RWPE1 (cell line): ENCODE data around the gene TNS1.

Experiments
- CTCF ChIA-PET: fragments of 350-600 bp; sonication (Branson Sonifier 250); formaldehyde crosslinking; extraction: SDS; loops from one replicate; lab custom pipeline; 2021; lab: Yijun Ruan, JAX
- POLR2A ChIA-PET: fragments of 400-600 bp; formaldehyde crosslinking; extraction: SDS; loops from one replicate; lab custom pipeline; 2020; ENCODE audit warnings: antibody characterized with exemption; ENCODE audit not compliant: low non-redundant PET; lab: Yijun Ruan, JAX
- DNase-seq: peaks from one replicate; pipeline ENCODE4 v3.0.0; 2012; ENCODE audit warnings: low spot score
- H3K27ac ChIP-seq: fragments of 450-650 bp; 2 replicates; pipeline ENCODE4 v1.5.1; 2017
- CTCF ChIP-seq: fragments of 450-650 bp; conservative IDR thresholded peaks from 2 replicates; pipeline ENCODE4 v1.5.1; 2017; ENCODE audit warnings: low read depth, mild to moderate bottlenecking

TNS1 gene

DNA sequence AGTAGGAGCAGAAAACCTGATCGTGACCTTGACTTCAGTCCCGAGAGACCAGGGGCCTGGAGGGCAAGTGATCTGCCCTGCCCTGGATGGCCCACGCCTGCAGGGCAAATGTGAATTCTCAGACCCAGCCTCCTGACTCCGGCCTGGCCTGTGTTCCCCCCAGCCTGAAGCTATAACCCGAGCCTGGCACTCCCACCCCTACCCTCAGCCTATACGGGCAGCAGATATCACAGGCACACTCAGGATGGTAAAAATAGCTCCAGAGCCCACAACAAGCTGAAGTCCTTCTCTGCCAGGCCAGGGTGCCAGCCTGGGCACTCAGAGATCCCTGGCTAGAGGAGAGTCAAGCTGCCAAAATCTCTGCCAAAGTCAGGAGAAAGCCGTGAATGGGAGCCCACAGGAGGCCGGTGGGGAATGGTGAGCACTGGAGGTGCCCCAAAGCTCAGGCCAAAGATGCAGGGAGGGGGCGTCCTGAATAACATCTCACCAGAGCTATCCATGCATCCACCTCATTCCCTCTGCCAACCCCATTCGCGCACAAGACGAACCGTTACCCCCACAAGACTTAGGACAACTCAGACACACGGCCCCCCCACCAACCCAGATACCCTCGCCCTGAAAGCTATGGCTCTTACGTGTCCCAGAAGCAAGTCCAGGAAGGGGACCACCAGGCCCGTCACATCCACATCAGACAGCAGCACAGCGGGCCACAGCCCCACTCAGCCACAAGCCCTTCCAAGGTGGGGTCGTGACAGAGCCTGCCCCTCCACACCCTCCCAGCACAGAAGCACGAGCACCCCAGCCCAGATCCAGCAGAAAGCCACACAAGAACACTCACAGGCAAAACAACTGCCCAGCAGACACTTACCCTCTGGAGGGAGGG, 144.9 kb downstream of the TNS1 start:
- no peak overlapping the region for H3K27ac ChIP-seq

GRCh38 chr2:217856871-217857270, 145.9 kb downstream of the TNS1 start:
- H3K27ac ChIP-seq, result no peak overlapping the region
- no peak for TF ChIP-seq CTCF
- DNase-seq, result no peak
- ChIA-PET CTCF (no interaction called here), POLR2A (no interaction called here)

More for the DNA sequence above, 144.9 kb downstream of the TNS1 start:
- POLR2A ChIA-PET, result no interaction called here
- CTCF ChIA-PET, result interaction anchor here (0.6 to 0.7 kb wide), 2 partner anchors 42 to 738 kb away, joined by 3 read pairs; no protein-coding TSS in a partner anchor
- TF ChIP-seq CTCF, result no peak
- no peak for DNase-seq

DNA sequence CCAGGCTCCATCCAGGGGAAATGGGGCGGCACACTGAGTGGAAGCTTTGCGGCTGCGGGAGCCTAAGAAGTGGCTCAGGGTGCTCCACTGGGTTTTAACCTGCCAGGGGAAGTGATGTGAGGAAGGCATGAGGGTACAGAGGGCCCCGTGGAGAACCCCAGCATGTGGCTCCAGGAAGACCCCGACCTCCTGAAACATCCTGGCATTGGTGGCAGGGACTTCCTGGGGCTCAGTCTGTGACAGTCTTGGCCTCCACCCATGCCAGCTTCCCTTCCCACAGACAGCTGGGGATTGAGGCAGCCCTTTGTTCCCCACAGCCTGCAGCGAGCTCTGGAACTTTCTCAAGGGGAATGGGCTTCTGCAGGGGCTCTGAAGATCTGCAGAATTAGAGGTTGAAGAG, 146.6 kb downstream of the TNS1 start:
- no peak for TF ChIP-seq CTCF
- POLR2A ChIA-PET, result no interaction called here

GRCh38 chr2:217854684-217855420, 147.9 kb downstream of the TNS1 start:
- POLR2A ChIA-PET, result no interaction called here
- CTCF ChIA-PET, result interaction anchor here (0.6 kb wide), 1 partner anchor 157 kb away, joined by 3 read pairs; no protein-coding TSS in a partner anchor
- no peak for DNase-seq
- H3K27ac ChIP-seq, result no peak overlapping the region
- TF ChIP-seq CTCF, result no peak

More for the DNA sequence above, 146.6 kb downstream of the TNS1 start:
- CTCF ChIA-PET, result no interaction called here
- H3K27ac ChIP-seq, result no peak overlapping the region
- no peak for DNase-seq

DNA sequence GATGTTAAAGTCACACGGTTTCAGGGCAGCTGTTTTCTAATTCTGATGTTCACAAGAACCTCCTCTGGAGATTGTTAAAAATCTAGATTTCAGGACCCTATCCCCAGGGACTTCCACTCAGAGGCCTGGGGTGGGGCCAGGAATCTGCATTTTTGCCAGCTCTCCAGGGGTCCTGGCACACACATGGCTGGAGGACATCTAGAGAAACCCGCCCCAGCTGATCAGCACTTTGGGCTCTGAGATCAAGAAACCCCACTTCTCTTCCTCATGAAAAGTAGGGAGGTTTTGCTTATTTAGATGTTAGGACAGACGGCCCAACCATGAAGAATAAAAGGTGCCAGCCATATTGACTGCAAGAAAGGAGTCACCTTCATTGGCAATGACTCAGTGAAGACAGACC, 148.8 kb downstream of the TNS1 start:
- no peak for DNase-seq
- peak overlapping the region; percentile 70 for H3K27ac ChIP-seq
- POLR2A ChIA-PET, result no interaction called here
- no peak for TF ChIP-seq CTCF
- CTCF ChIA-PET, result no interaction called here

- ChIA-PET CTCF (no interaction called here), POLR2A (no interaction called here)
- peak overlapping the region; percentile 70 for H3K27ac ChIP-seq
- no peak for DNase-seq
- no peak for TF ChIP-seq CTCF
Measured at GRCh38 chr2:217853301-217853881, 149.4 kb downstream of the TNS1 start.
